Esophagus squamous epithelium (tissue), 5 donors: Measurements from ENCODE around the gene PSMC3IP. TPM values are rescaled to one million over a fixed set of nuclear protein-coding genes. Genes with fewer than 3 reads are reported as not detected.

Experiments
- DNase-seq: peaks from one replicate; lab custom pipeline; 2025; lab: John Stamatoyannopoulos, UW
- H3K27ac ChIP-seq, 4 donors: fragments of 200-600 bp; sonication (generic); one replicate each; pipeline ENCODE4 v1.5.1; 2016 to 2019; ENCODE audit warnings: mild to moderate bottlenecking in 1 of 4
- H3K27me3 ChIP-seq, 4 donors: fragments of 200-600 bp; sonication (generic); 1 replicate in 3 of 4; 2 replicates in 1 of 4; pipeline versions ENCODE4 v1.5.1 to v1.6.0; 2017 to 2021; ENCODE audit warnings: antibody characterized with exemption in 1 of 4
- H3K36me3 ChIP-seq, 3 donors: fragments of 200-600 bp; sonication (generic); one replicate each; pipeline ENCODE4 v1.5.1; 2016 to 2019
- H3K4me1 ChIP-seq, 3 donors: fragments of 200-600 bp; sonication (generic); one replicate each; pipeline ENCODE4 v1.5.1; 2017 to 2019
- H3K4me3 ChIP-seq, 4 donors: fragments of 200-600 bp; sonication (generic); 1 replicate in 3 of 4; 2 replicates in 1 of 4; pipeline ENCODE4 v1.5.1; 2016 to 2019; ENCODE audit warnings: mild to moderate bottlenecking in 2 of 4, moderate library complexity in 1 of 4
- H3K9me3 ChIP-seq, 3 donors: fragments of 200-600 bp; sonication (generic); one replicate each; pipeline ENCODE4 v1.5.1; 2016 to 2019
- CTCF ChIP-seq, 6 experiments: fragments of 450-650 bp in 4 of 6; fragments of 200-600 bp in 2 of 6; sonication (generic) in 2 of 6; IDR thresholded peaks; one replicate each; pipeline ENCODE4 v1.5.1; 2016 to 2019; ENCODE audit warnings: antibody characterized with exemption in 6 of 6, mild to moderate bottlenecking in 4 of 6, moderate library complexity in 4 of 6
- POLR2A ChIP-seq, 4 donors: fragments of 450-650 bp; IDR thresholded peaks; one replicate each; pipeline ENCODE4 v1.6.1; 2017; ENCODE audit warnings: antibody characterized with exemption in 4 of 4, mild to moderate bottlenecking in 4 of 4, moderate library complexity in 3 of 4
- WGBS, 2 donors: methylation state at CpG; one replicate each; pipeline ENCODE4 v1.1.5; 2018; 5-methylcytosine and 5-hydroxymethylcytosine counted together
- intact Hi-C: fragments of 100-400 bp; cut with DNase I; formaldehyde crosslinking; loops from one replicate; pipeline ENCODE4 v1.15.0; 2022
- total RNA-seq, 4 donors: library from RNA; depleted of rRNA; stranded (reverse); fragments of >200 nt; gene quantifications; one replicate each; pipeline ENCODE4 v1.1.0, GENCODE V29; 2016
- donor health status: DM: yes; HTN: yes; CAD: no.

Gene PSMC3IP
- total RNA-seq, 4 donors from 2014 or later, result 0.61 to 4.8 (median 2.8) TPM

- peaks cover 6 to 49% (median 18%) of the 10 kb centered on the region in 3 donors for H3K36me3 ChIP-seq
- no peak for DNase-seq
- TF ChIP-seq POLR2A (IDR thresholded peaks at IDR 0.05) (no peak), CTCF (IDR thresholded peaks at IDR 0.05) (no peak)
- intact Hi-C loops, result no loop called here
- H3K27ac ChIP-seq, result peak overlapping the region in 1 of 4 donors; percentile 19
- H3K27me3 ChIP-seq, result no peaks in the 10 kb centered on the region
- WGBS, 2 donors, result 85 to 91% methylated on average over 3 to 4 of the region's 5 CpGs
- no peaks in the 10 kb centered on the region for H3K9me3 ChIP-seq
- no peak overlapping the region for H3K4me3 ChIP-seq
- H3K4me1 ChIP-seq, result peaks cover 17 to 41% (median 20%) of the 10 kb centered on the region in 3 donors
These were observed 39.6 kb downstream of the PSMC3IP start for GRCh38 chr17:42537826-42538451.

- intact Hi-C loops, result no loop called here
- TF ChIP-seq POLR2A (IDR thresholded peaks at IDR 0.05) (no peak), CTCF (IDR thresholded peaks at IDR 0.05) (no peak)
These were observed 40.2 kb downstream of the PSMC3IP start for GRCh38 chr17:42537156-42537805.

GRCh38 chr17:42536372-42537155 lies 41.0 kb downstream of the PSMC3IP start:
- no peak for DNase-seq
- TF ChIP-seq POLR2A (IDR thresholded peaks at IDR 0.05) (no peak), CTCF (IDR thresholded peaks at IDR 0.05) (peak in 2 of 6 experiments; percentile 17 to 26)
- 0 to 5% methylated on average over 3 of the region's 65 CpGs for WGBS, 2 donors
- H3K36me3 ChIP-seq, result peaks cover 6 to 35% (median 9%) of the 10 kb centered on the region in 3 donors
- intact Hi-C loops, result no loop called here
- no peaks in the 10 kb centered on the region for H3K27me3 ChIP-seq
- peaks cover 21 to 51% (median 23%) of the 10 kb centered on the region in 3 donors for H3K4me1 ChIP-seq
- peak overlapping the region; percentile 62 to 77 (median 72) for H3K4me3 ChIP-seq
- no peaks in the 10 kb centered on the region for H3K9me3 ChIP-seq
- peak overlapping the region; percentile 88 to 98 (median 94) for H3K27ac ChIP-seq

More at GRCh38 chr17:42537156-42537805, 40.2 kb downstream of the PSMC3IP start:
- no peaks in the 10 kb centered on the region for H3K9me3 ChIP-seq
- 96% methylated on average over 5 of the region's 31 CpGs for WGBS, 2 donors
- H3K27me3 ChIP-seq, result no peaks in the 10 kb centered on the region
- peaks cover 20 to 48% (median 21%) of the 10 kb centered on the region in 3 donors for H3K4me1 ChIP-seq
- no peak for DNase-seq
- peak overlapping the region; percentile 62 to 77 (median 72) for H3K4me3 ChIP-seq
- H3K36me3 ChIP-seq, result peaks cover 6 to 42% (median 13%) of the 10 kb centered on the region in 3 donors
- H3K27ac ChIP-seq, result peak overlapping the region; percentile 88 to 98 (median 94)

GRCh38 chr17:42536048-42536371 lies 41.5 kb downstream of the PSMC3IP start, which contains the start of gene NAGLU:
Gene NAGLU (plus strand): TSS chr17:42536241. CDS start chr17:42536273, 32 bp downstream.
- no peaks in the 10 kb centered on the region for H3K27me3 ChIP-seq
- intact Hi-C loops, result no loop called here
- TF ChIP-seq CTCF (IDR thresholded peaks at IDR 0.05), result peak in 1 of 6 experiments; percentile 19
- peak in 3 of 4 donors; percentile 4 to 74 (median 72) for TF ChIP-seq POLR2A (IDR thresholded peaks at IDR 0.05)
- H3K9me3 ChIP-seq, result no peaks in the 10 kb centered on the region
- peak; percentile 39 for DNase-seq
- no CpG with 5 or more reads among the region's 40 CpGs for WGBS, 2 donors
- H3K4me3 ChIP-seq, result peak within 1 kb of the TSS; percentile 62 to 77 (median 72)
- peaks cover 27 to 51% (median 29%) of the 10 kb centered on the region in 3 donors for H3K4me1 ChIP-seq
- peak within 1 kb of the TSS; percentile 88 to 98 (median 94) for H3K27ac ChIP-seq
- peaks cover 6 to 29% (median 9%) of the 10 kb centered on the region in 3 donors for H3K36me3 ChIP-seq
